K562 (cell line): ENCODE data around the gene FAM219B.

Experiments
- RBM39 ChIP-seq: fragments of 200-400 bp; formaldehyde crosslinking; optimal IDR thresholded peaks from 2 replicates; pipeline ENCODE3; 2018; ENCODE audit warnings: low read depth, low read length
- ZFX ChIP-seq: sonication (generic); formaldehyde crosslinking; IDR thresholded peaks from 2 replicates; pipeline ENCODE4 v1.8.0; 2022; ENCODE audit warnings: mild to moderate bottlenecking, missing genetic modification reagents, moderate library complexity

DNA sequence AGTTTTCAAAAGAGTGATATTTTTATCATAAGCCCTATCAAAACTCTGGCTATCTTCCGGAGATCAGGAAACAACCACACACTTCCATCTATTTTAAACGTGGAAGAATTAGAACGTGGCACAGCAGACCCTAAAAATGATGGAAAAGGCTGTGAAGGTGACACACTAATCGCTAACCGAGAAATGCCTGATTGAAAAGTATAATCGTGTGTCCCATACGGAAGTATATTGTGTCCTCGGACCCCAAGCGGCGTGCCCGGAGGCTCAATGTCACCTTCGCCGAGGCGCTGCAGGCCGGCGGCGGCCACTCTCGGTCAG, 30.6 kb upstream of the FAM219B start:
- no peak for TF ChIP-seq ZFX
- no peak for TF ChIP-seq RBM39
